K562 (cell line): ENCODE results near the gene HK2. TPM values are rescaled to one million over a fixed set of nuclear protein-coding genes. Genes with fewer than 3 reads are reported as not detected.

Experiments used
- ATAC-seq: fragments of 200-7000 bp; cut with Tn5 transposase; 3 replicates; pipeline ENCODE4 v1.9.1; 2020; ENCODE audit warnings: moderate library complexity
- BruUV-seq: library from RNA; stranded (reverse); fragments of 400-500 nt; replicated peaks from 2 replicates; lab custom pipeline; 2021; lab: Mats Ljungman, UMichigan
- CTCF ChIA-PET: fragments of 300-600 bp; formaldehyde crosslinking; extraction: SDS; loops from one replicate; lab custom pipeline; 2021; ENCODE audit warnings: low intra/inter-chr PET ratio; lab: Yijun Ruan, JAX
- POLR2A ChIA-PET: fragments of 300-600, 350-650 bp; sonication (Branson Sonifier 250); formaldehyde crosslinking; extraction: SDS; loops from one replicate; lab custom pipeline; 2021; ENCODE audit warnings: antibody characterized with exemption, inconsistent platforms; lab: Yijun Ruan, JAX
- DNase-seq, 4 experiments: peaks; one replicate each; pipeline versions ENCODE4 v3.0.0 to v3.0.0-alpha.2; 2011 to 2018; ENCODE audit warnings: low spot score in 3 of 4, mixed read lengths in 3 of 4; ENCODE audit errors: extremely low read depth in 1 of 4
- FAIRE-seq: peaks from 2 replicates; lab custom pipeline; 2011; peaks lifted over from hg19 to GRCh38; lab: Jason Lieb, UNC
- H2AFZ ChIP-seq: 2 replicates; pipeline ENCODE4 v1.6.0; 2011; ENCODE audit warnings: low read depth, low read length, control low read depth, inconsistent platforms
- H3K27ac ChIP-seq: fragments of 200-600 bp; 3 replicates; pipeline ENCODE4 v1.8.0; 2011; ENCODE audit warnings: low read depth, mild to moderate bottlenecking, control low read depth, inconsistent platforms, low read length, moderate library complexity, mixed read lengths; ENCODE audit errors: extremely low read depth
- H3K27me3 ChIP-seq, 2 experiments: fragments of 300-600 bp in 1 of 2; 2 replicates in 1 of 2; 3 replicates in 1 of 2; pipeline versions ENCODE4 v1.6.0 to v1.8.0; 2011; ENCODE audit warnings: inconsistent platforms in 2 of 2, low read length in 2 of 2, mild to moderate bottlenecking in 1 of 2, mixed read lengths in 1 of 2, moderate library complexity in 1 of 2; ENCODE audit not compliant: control insufficient read depth in 2 of 2, insufficient read depth in 2 of 2
- H3K36me3 ChIP-seq: fragments of 300-600 bp; 3 replicates; pipeline ENCODE4 v1.8.0; 2011; ENCODE audit warnings: mild to moderate bottlenecking, low read length, inconsistent platforms; ENCODE audit not compliant: control insufficient read depth, insufficient read depth
- H3K4me1 ChIP-seq, 2 experiments: fragments of 200-600 bp in 1 of 2; replicated peaks in 1 of 2; 2 replicates in 1 of 2; 3 replicates in 1 of 2; pipeline versions ENCODE4 v1.5.1 to v1.8.0; 2011; ENCODE audit warnings: inconsistent platforms in 2 of 2, low read length in 2 of 2, mild to moderate bottlenecking in 1 of 2, mixed read lengths in 1 of 2, moderate library complexity in 1 of 2; ENCODE audit not compliant: control insufficient read depth in 2 of 2, insufficient read depth in 2 of 2
- H3K4me2 ChIP-seq: 2 replicates; pipeline ENCODE4 v1.6.1; 2011; ENCODE audit warnings: low read length, control low read depth, inconsistent platforms, mixed read lengths; ENCODE audit not compliant: insufficient read depth
- H3K4me3 ChIP-seq: fragments of 200-600 bp; sonication (generic), shearing (Covaris generic); 2 replicates; pipeline ENCODE4 v1.5.1; 2016; ENCODE audit warnings: control low read depth, inconsistent platforms
- H3K79me2 ChIP-seq: fragments of 200-600 bp; 3 replicates; pipeline ENCODE4 v1.8.0; 2011; ENCODE audit warnings: low read length, inconsistent platforms; ENCODE audit not compliant: control insufficient read depth, insufficient read depth
- H3K9ac ChIP-seq, 2 experiments: 2 replicates each; pipeline versions ENCODE4 v1.6.0 to v1.6.1; 2011; ENCODE audit warnings: low read depth in 2 of 2, low read length in 2 of 2, control low read depth in 1 of 2, inconsistent platforms in 1 of 2, mild to moderate bottlenecking in 1 of 2, mixed read lengths in 1 of 2; ENCODE audit not compliant: insufficient read depth in 1 of 2
- H3K9me1 ChIP-seq: one replicate; pipeline ENCODE4 v1.6.0; 2011; ENCODE audit warnings: inconsistent platforms, mild to moderate bottlenecking, low read length, moderate library complexity; ENCODE audit not compliant: control insufficient read depth, insufficient read depth
- H3K9me3 ChIP-seq: replicated peaks from 2 replicates; pipeline ENCODE4 v1.5.1; 2011; ENCODE audit warnings: low read depth, low read length, inconsistent platforms; ENCODE audit not compliant: control insufficient read depth, insufficient read depth
- H4K20me1 ChIP-seq: replicated peaks from 2 replicates; pipeline ENCODE4 v1.6.1; 2011; ENCODE audit warnings: low read length, inconsistent platforms, mixed read lengths; ENCODE audit not compliant: control insufficient read depth, insufficient read depth
- HMGN3 ChIP-seq: IDR thresholded peaks from 2 replicates; pipeline ENCODE4 v1.6.1; 2011; ENCODE audit warnings: borderline replicate concordance, low read depth, mild to moderate bottlenecking, mixed read lengths, low read length; ENCODE audit not compliant: insufficient read length; ENCODE audit errors: extremely low read depth
- PHF20 ChIP-seq: fragments of 450-650 bp; IDR thresholded peaks from 2 replicates; pipeline ENCODE4 v1.6.1; 2018; ENCODE audit not compliant: partially characterized antibody
- SPI1 ChIP-seq: IDR thresholded peaks from 2 replicates; pipeline ENCODE4 v1.6.1; 2011; ENCODE audit warnings: low read depth, low read length, control low read depth, borderline replicate concordance
- SREBF1 ChIP-seq: fragments of 150-350 bp; IDR thresholded peaks from 2 replicates; pipeline ENCODE4 v1.6.1; 2014; ENCODE audit warnings: antibody characterized with exemption, low read depth, low read length, borderline replicate concordance
- TEAD1 ChIP-seq, 2 experiments: fragments of 450-650 bp in 1 of 2; sonication (generic) in 1 of 2; formaldehyde crosslinking; IDR thresholded peaks; 2 replicates each; pipeline versions ENCODE4 v1.4.0 to v1.8.0; 2020 to 2022; ENCODE audit warnings: mild to moderate bottlenecking in 2 of 2, missing genetic modification reagents in 1 of 2
- ZNF695 ChIP-seq: fragments of 450-650 bp; formaldehyde crosslinking; IDR thresholded peaks from 2 replicates; pipeline ENCODE4 v1.4.0; 2020; ENCODE audit warnings: mild to moderate bottlenecking, moderate library complexity
- ZNF780A ChIP-seq: fragments of 250-450 bp; sonication (Bioruptor Pico); IDR thresholded peaks from 2 replicates; pipeline ENCODE4 v1.5.0; 2021; ENCODE audit warnings: mild to moderate bottlenecking
- WGBS: fragments of 100-300 bp; shearing (Covaris generic); methylation state at CpG from one replicate; pipeline ENCODE4 v1.1.6; 2016; ENCODE audit warnings: low coverage, mixed read lengths; ENCODE audit not compliant: insufficient coverage; ENCODE audit errors: missing lambda C conversion rate; 5-methylcytosine and 5-hydroxymethylcytosine counted together
- in situ Hi-C: fragments of 300-500 bp; cut with MboI; formaldehyde crosslinking; loops from 4 replicates; pipeline ENCODE4 v1.15.0; 2018; ENCODE audit warnings: inconsistent platforms, mixed read lengths
- intact Hi-C: fragments of 100-400 bp; cut with micrococcal nuclease; formaldehyde crosslinking; loops from 2 replicates; pipeline ENCODE4 v1.14.2; 2022
- polyA plus RNA-seq, 8 experiments: library from polyadenylated mRNA; depleted of rRNA in 4 of 8; stranded (reverse) in 5 of 8; unstranded in 3 of 8; fragments of >200 nt; fragmentation: Nextera tagmentation in 2 of 8; fragmentation: Illumina TruSeq in 1 of 8; extraction: Ambion mirVana in 2 of 8; extraction: Trizol in 1 of 8; gene quantifications; 2 replicates each; pipeline versions ENCODE4 v1.2.1 to v1.2.3, GENCODE V29; 2011 to 2014; ENCODE audit warnings: inconsistent platforms in 1 of 8, missing spikeins in 1 of 8
- total RNA-seq, 7 experiments: library from RNA; depleted of rRNA in 6 of 7; stranded (reverse); fragments of >200 nt in 6 of 7; fragmentation: Illumina TruSeq in 2 of 7; extraction: Trizol in 2 of 7; gene quantifications; 2 replicates each; pipeline versions ENCODE4 v1.2.1 to v1.2.3, GENCODE V29; 2011 to 2021; ENCODE audit warnings: low replicate concordance in 1 of 7
- TF ChIP-seq, protein P1 (sequence below): sonication (generic); formaldehyde crosslinking; IDR thresholded peaks from 2 replicates; pipeline ENCODE4 v1.8.1; 2023; ENCODE audit warnings: mild to moderate bottlenecking, missing genetic modification reagents
- TF ChIP-seq, protein P2 (sequence below): fragments of 450-650 bp; formaldehyde crosslinking; IDR thresholded peaks from 2 replicates; pipeline ENCODE4 v1.4.0; 2022; ENCODE audit warnings: mild to moderate bottlenecking, moderate library complexity

Gene HK2
- total and polyA plus RNA-seq, 9 of the 15 experiments (the other 6 are each of a cell fraction or from before 2014, with no cell fraction given), result 4.7 to 56.0 (median 19.9) TPM

DNA sequence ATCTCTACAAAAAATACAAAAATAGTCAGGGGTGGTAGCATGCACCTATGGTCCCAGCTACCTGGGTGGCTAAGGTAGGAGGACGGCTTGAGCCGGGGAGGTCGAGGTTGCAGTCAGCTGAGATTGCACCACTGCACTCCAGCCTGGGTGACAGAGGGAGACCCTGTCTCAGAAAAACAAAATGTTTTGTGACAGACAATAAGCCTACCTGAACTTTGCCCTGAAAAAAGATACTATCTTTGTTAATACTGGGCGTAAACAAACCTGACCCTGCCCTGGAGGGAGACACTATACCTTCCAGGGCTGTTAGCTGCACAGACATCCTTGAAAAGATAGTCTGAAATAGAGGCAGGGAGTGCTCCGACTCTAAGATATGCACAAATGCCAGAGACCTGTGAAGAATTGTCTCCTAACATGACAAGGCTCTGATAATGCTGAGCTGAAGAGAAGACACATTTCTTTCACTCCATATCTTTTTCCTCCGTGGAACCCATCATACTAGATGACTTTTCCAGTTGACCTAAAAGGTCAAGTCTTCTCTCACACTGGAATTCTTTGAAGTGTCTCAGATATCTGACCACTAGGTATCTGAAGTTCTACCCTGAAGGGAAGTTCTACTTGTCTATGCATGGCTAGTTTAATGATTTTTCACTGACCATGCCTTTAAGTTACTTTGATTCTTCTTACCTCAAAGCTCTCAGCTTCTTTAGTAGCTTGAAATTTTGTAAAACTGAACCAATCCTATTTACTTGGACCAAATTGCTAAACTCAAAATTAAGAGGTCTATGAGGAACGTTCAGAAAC lies 20.9 kb upstream of the HK2 start:
- H3K4me1 ChIP-seq, result no peaks in the 10 kb centered on the region
- no peaks in the 10 kb centered on the region for H3K9me3 ChIP-seq

DNA sequence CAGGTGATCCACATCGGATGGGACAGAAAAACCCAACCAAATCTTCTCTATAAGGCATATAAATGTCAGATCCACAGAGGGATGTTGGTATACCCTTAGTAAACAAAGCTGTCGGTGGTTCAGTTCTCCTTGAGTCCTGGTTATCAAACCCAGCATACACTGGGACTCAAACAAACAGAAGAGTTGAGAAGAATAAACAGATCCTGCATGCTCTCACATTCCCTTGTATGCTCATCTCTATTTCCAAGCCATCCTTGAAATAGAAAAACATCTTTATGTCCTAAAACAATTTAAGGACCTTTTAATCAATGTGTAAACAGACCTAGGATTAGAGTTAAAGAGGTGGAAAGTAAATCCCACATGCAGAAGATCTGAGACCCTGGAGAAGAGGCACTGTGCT lies 19.8 kb upstream of the HK2 start:
- H2AFZ ChIP-seq, result no peak overlapping the region
- H3K27me3 ChIP-seq, result peaks cover 16 to 18% of the 10 kb centered on the region in 2 experiments
- no peak overlapping the region for H3K4me2 ChIP-seq
- intact Hi-C loops (no loop called here), in situ Hi-C loops (no loop called here)
- no peaks in the 10 kb centered on the region for H3K36me3 ChIP-seq
- no peak for DNase-seq
- TF ChIP-seq ZNF695 (no peak), PHF20 (no peak)
- TF ChIP-seq, protein P1, sequence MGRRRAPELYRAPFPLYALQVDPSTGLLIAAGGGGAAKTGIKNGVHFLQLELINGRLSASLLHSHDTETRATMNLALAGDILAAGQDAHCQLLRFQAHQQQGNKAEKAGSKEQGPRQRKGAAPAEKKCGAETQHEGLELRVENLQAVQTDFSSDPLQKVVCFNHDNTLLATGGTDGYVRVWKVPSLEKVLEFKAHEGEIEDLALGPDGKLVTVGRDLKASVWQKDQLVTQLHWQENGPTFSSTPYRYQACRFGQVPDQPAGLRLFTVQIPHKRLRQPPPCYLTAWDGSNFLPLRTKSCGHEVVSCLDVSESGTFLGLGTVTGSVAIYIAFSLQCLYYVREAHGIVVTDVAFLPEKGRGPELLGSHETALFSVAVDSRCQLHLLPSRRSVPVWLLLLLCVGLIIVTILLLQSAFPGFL (CRISPR knock-in tag), result no peak
- TF ChIP-seq, protein P2, sequence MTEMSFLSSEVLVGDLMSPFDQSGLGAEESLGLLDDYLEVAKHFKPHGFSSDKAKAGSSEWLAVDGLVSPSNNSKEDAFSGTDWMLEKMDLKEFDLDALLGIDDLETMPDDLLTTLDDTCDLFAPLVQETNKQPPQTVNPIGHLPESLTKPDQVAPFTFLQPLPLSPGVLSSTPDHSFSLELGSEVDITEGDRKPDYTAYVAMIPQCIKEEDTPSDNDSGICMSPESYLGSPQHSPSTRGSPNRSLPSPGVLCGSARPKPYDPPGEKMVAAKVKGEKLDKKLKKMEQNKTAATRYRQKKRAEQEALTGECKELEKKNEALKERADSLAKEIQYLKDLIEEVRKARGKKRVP (CRISPR knock-in tag), result no peak
- 0% methylated on average over 2 of the region's 2 CpGs for WGBS
- H3K4me3 ChIP-seq, result no peak overlapping the region
- no peaks in the 10 kb centered on the region for H3K9me1 ChIP-seq
- no peaks in the 10 kb centered on the region for H3K9me3 ChIP-seq
- no TSS peak for BruUV-seq
- H3K9ac ChIP-seq, result no peak overlapping the region
- no peaks in the 10 kb centered on the region for H3K4me1 ChIP-seq
- H3K27ac ChIP-seq, result no peak overlapping the region
- no peaks in the 10 kb centered on the region for H3K79me2 ChIP-seq
- no peaks in the 10 kb centered on the region for H4K20me1 ChIP-seq
- FAIRE-seq, result no peak
- ChIA-PET POLR2A (interaction anchor here (1.1 kb wide), 1 partner anchor 14 kb away, joined by 5 read pairs; no protein-coding TSS in a partner anchor), CTCF (no interaction called here)
- ATAC-seq, result no peak

More for the DNA sequence above, 20.9 kb upstream of the HK2 start:
- DNase-seq (no peak), ATAC-seq (no peak)
- H3K27ac ChIP-seq, result no peak overlapping the region
- in situ Hi-C loops, result no loop called here
- no TSS peak for BruUV-seq
- H3K36me3 ChIP-seq, result no peaks in the 10 kb centered on the region
- peaks cover 19 to 20% of the 10 kb centered on the region in 2 experiments for H3K27me3 ChIP-seq
- WGBS, result 1% methylated on average over 7 of the region's 7 CpGs
- H3K9me1 ChIP-seq, result no peaks in the 10 kb centered on the region
- H3K4me2 ChIP-seq, result no peak overlapping the region
- no peaks in the 10 kb centered on the region for H3K79me2 ChIP-seq
- ChIA-PET CTCF (no interaction called here), POLR2A (interaction anchor here (1.1 kb wide), 1 partner anchor 15 kb away, joined by 5 read pairs; no protein-coding TSS in a partner anchor)
- no peak overlapping the region for H2AFZ ChIP-seq
- H3K4me3 ChIP-seq, result no peak overlapping the region
- TF ChIP-seq ZNF780A (CRISPR knock-in tag) (no peak), TEAD1 (CRISPR knock-in tag; IDR thresholded peaks at IDR 0.05) (no peak), HMGN3 (no peak), SPI1 (no peak), SREBF1 (no peak)
- TF ChIP-seq, all 486 proteins: peak for 0
- Histone ChIP-seq H3K9ac (no peak overlapping the region), H4K20me1 (no peaks in the 10 kb centered on the region)
- peak; percentile 32 for FAIRE-seq
- intact Hi-C loops, result no loop called here
